Activated CD8-positive, alpha-beta memory T cell treated with anti-CD3 and anti-CD28 coated beads for 1 hour (primary cell): ENCODE results near the gene GNS.

Experiments
- DNase-seq, 2 donors: peaks; one replicate each; pipeline ENCODE4 v3.0.0-alpha.2; 2020; ENCODE audit warnings: low read depth in 1 of 2; ENCODE audit errors: extremely low read depth in 1 of 2

Gene GNS

GRCh38 chr12:64739778-64740177, 19.4 kb downstream of the GNS start:
- no peak for DNase-seq

DNA sequence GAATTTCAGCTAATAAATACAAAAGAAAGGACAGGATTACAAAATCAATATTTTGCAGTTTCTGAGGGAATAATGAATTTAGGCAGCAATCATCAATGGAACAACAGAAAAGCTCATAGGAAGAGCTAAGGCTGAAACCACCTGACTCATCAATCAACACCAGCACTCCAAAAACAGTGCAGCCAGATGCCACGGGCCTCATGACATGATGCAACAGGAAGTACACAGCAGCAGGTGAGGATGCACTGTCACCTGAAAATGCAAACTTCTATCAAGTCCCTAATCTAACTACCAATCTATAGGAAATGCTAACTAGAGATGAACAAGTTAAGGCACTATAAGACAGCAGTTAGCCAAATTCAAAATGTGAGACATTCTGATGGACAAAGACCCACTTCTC, 21.7 kb downstream of the GNS start:
- DNase-seq = no peak

DNA sequence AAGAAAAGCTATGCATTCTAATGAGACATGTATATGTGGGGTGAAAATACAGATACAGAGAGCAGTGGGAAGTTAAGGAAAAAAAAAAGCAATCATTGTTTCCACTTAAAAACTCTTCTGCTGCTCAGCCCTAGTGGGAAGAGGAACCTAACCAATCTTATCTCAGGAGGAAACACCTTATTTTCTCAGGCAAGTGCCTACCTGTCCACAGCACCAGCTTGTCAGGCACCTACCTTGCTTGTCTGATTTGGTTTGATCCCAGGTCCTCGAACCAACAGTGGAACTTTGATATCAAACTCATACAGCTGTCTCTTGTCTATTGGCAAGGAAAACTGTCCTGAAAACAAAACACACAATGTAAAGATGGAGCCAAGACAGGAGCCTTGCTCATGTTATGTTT, 22.4 kb downstream of the GNS start:
- DNase-seq = no peak

- DNase-seq = no peak
Measured at GRCh38 chr12:64735442-64735841, 23.8 kb downstream of the GNS start.

GRCh38 chr12:64733857-64734256, 25.3 kb downstream of the GNS start:
- DNase-seq = no peak

- no peak for DNase-seq
Measured at GRCh38 chr12:64731683-64732082, 27.5 kb downstream of the GNS start.

GRCh38 chr12:64730588-64730969, 28.6 kb downstream of the GNS start:
- no peak for DNase-seq

DNA sequence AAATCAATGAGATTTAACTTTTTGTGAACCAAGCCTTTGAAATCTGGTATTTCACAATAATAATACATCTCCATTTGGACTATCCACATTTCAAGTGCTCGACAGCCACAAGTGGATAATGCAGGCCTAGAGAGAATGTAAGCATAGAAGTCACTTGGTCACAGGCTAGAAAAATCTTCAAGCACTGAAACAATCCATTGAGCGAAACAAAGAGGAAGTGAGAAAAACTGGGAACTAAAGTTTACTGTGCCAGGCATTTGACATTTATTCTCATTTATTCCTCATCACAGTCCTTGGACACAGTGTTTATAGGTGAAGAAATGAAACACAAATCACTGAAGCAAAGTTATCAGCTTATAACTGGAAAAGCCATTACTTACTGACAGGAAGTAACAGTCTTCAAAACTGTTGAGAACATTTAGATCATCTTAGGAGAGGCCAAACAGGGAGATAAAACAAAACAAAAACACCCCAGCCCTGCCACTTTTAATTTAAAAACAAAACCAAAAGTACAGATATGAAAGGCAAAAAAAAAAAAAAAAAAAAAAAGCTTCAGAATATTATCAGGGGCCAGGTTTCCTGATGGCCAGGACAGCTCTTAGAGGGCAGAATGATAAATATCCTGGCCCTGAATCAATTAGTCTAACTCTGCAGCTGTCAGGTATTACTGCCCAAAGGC, 29.2 kb downstream of the GNS start:
- no peak for DNase-seq

GRCh38 chr12:64724201-64724745, 34.9 kb downstream of the GNS start:
- DNase-seq = no peak

GRCh38 chr12:64723630-64724029, 35.6 kb downstream of the GNS start:
- DNase-seq = no peak

GRCh38 chr12:64722835-64723234, 36.4 kb downstream of the GNS start:
- no peak for DNase-seq

DNA sequence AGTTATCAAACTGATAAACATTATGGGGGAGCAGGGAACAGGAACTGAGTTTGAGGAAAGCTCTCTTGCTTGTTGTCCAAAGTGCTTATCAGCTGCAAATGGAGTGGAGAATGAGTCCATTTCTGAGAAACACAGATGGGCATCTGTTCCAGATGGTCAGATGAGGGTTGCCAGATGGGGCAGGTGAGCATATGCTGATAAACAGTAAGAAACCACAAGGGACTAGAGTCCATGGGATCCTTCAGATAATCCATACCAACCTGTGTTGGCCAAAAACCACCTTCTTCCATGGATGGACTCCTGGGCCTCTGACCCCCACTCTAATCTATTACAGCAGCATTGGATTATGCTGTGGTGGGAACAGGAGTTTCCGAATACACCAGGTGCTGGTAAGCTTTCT, 38.3 kb downstream of the GNS start:
- DNase-seq = no peak

- DNase-seq = no peak
Measured at GRCh38 chr12:64718649-64719048, 40.6 kb downstream of the GNS start.

DNA sequence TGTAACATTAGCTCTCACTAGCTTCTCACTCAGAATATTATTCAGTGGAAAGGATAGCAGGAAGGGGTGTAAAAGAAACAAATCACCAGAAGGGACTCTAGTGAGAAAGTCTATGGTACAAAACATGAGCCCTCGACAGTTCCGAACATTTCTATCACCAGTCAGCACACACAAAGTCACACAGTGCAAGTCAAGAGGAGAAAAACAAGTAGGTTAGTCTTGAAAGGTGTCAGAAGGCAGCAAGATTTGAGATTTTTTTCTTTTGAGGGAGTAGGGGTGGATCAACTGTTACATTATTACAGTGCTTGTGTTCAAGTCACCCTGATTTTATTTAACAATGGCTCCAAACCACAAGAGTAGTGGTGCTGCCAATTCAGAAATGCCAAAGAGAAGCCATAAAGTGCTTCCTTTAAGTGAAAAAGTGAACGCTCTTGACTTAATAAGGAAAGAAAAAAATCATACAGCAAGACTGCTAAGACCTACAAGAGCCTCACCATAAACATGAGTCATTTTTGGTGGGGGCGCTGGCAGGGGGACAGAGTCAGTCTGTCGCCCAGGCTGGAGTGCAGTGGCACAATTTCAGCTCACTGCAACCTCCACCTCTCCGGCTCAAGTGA, 42.3 kb downstream of the GNS start:
- DNase-seq = no peak

GRCh38 chr12:64716371-64716770, 42.8 kb downstream of the GNS start:
- no peak for DNase-seq

- no peak for DNase-seq
Measured at GRCh38 chr12:64714551-64714968, 44.6 kb downstream of the GNS start.

GRCh38 chr12:64713376-64713775, 45.8 kb downstream of the GNS start:
- DNase-seq = no peak

GRCh38 chr12:64709429-64709828, 49.8 kb downstream of the GNS start:
- no peak for DNase-seq

- DNase-seq = no peak
Measured at GRCh38 chr12:64707926-64708325, 51.3 kb downstream of the GNS start.

- no peak for DNase-seq
Measured at GRCh38 chr12:64707362-64707761, 51.8 kb downstream of the GNS start.

DNA sequence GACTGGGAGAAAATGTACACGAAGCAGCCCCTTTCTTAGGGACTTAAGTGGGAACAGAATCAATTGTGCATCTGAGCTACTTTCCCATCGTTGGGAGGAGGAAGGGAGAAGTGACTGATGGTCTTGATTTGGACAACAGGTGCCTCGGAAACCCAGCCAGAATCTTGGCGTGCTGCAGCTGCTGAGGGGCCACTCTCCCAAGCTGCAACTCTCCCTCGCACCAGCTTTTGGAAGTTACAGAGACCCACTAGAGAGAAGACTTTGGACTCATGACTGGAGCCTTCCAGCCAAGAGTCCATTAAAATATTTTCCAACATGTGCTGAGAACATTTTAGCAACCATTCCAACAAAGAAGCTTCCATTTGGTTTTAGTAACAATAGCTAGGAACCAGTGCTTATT, 52.3 kb downstream of the GNS start:
- no peak for DNase-seq

- no peak for DNase-seq
Measured at GRCh38 chr12:64706306-64706705, 52.9 kb downstream of the GNS start.

DNA sequence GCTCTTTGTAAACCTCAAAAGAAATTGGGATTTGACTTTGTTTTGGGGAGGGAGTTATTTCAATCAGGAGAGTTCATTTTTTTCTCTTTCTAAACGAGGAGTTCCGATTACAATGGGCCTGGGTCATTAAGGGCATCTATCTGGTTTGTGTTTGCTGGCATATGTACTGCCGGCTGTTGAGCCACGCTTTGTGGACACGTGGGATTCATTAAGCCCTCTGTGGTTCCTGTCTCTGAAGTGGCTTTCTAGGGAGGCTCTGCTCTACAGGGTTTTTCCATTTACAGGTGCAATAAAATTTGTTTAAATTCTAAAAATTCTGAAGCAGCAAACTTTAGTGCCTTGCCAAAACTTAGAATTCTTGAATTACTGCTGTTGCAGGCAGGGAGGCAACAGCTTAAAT, 57.9 kb downstream of the GNS start:
- DNase-seq = no peak
